ENCODE data around the gene DRD2. TPM values are rescaled to one million over a fixed set of nuclear protein-coding genes. Genes with fewer than 3 reads are reported as not detected.

DRD2 gene
- total and polyA plus RNA-seq, 2 donors (not counting 3 experiments of a cell fraction or from before 2014, with no cell fraction given), result not detected

- TF ChIP-seq POLR2AphosphoS5 (IDR thresholded peaks at IDR 0.05; ENCODE audit: insufficient read depth, low read depth, low read length), result no peak
- TF ChIP-seq GATA2 (IDR thresholded peaks at IDR 0.05; ENCODE audit: insufficient read depth, insufficient read length, low read depth, low read length), result no peak
- no peak for TF ChIP-seq MAX (IDR thresholded peaks at IDR 0.05; ENCODE audit: insufficient read depth, insufficient read length)
- no peak for TF ChIP-seq EZH2 (IDR thresholded peaks at IDR 0.05; ENCODE audit: borderline replicate concordance, low read depth, low read length, severe bottlenecking)
- no peak for TF ChIP-seq MYC (IDR thresholded peaks at IDR 0.05; ENCODE audit: low read depth, low read length)
- H3K4me1 ChIP-seq (ENCODE audit: control insufficient read depth, extremely low read depth, insufficient read depth, low read length), result no peaks in the 10 kb centered on the region
- no peaks in the 10 kb centered on the region for H3K9me3 ChIP-seq (replicated peaks; ENCODE audit: control insufficient read depth, insufficient read depth, low read length)
Observed at GRCh38 chr11:113431746-113432145, 43.5 kb downstream of the DRD2 start.

GRCh38 chr11:113426686-113427085 is 48.5 kb downstream of the DRD2 start:
- FAIRE-seq (no peak), DNase-seq (ENCODE audit: low read depth, low spot score) (no peak)
- Histone ChIP-seq H4K20me1 (replicated peaks; ENCODE audit: control insufficient read depth, extremely low read depth, insufficient read depth, low read length) (no peaks in the 10 kb centered on the region), H3K36me3 (ENCODE audit: control insufficient read depth in 2 of 2, extremely low read depth in 1 of 2, insufficient read depth in 2 of 2, low read length in 2 of 2) (no peaks in the 10 kb centered on the region), H3K27me3 (ENCODE audit: control insufficient read depth in 2 of 2, insufficient read depth in 2 of 2, low read length in 2 of 2) (no peaks in the 10 kb centered on the region), H3K9ac (replicated peaks; ENCODE audit: extremely low read depth, insufficient read depth, low read length) (no peak overlapping the region), H3K79me2 (ENCODE audit: control insufficient read depth, insufficient read depth, low read length) (no peaks in the 10 kb centered on the region), H3K27ac (ENCODE audit: insufficient read depth, low read depth, low read length) (no peak overlapping the region), H3K4me2 (ENCODE audit: insufficient read depth, low read length) (no peak overlapping the region), H3K9me1 (replicated peaks; ENCODE audit: control insufficient read depth, extremely low read depth, insufficient read depth, low read length) (no peaks in the 10 kb centered on the region), H3K9me3 (replicated peaks; ENCODE audit: control insufficient read depth, insufficient read depth, low read length) (no peaks in the 10 kb centered on the region), H3K4me1 (ENCODE audit: control insufficient read depth, extremely low read depth, insufficient read depth, low read length) (no peaks in the 10 kb centered on the region), H2AFZ (ENCODE audit: low read depth, low read length) (no peak overlapping the region), H3K4me3 (replicated peaks in 1 of 3; ENCODE audit: insufficient read depth in 1 of 3, low read depth in 1 of 3, low read length in 3 of 3) (no peak overlapping the region)
- dilution Hi-C loops (cut with MboI; ENCODE audit: extremely low pct_ligation_motif_present, low sequenced_read_pairs), result no loop called here
- BruUV-seq (replicated peaks), result no TSS peak
- intact Hi-C loops (cut with micrococcal nuclease), result no loop called here
- ChIA-PET POLR2A (no interaction called here), CTCF (no interaction called here)
- TF ChIP-seq CTCF (IDR thresholded peaks at IDR 0.05; ENCODE audit: extremely low read depth in 1 of 2, insufficient read depth in 1 of 2, low read depth in 1 of 2, low read length in 2 of 2), result no peak
- TF ChIP-seq FOS (IDR thresholded peaks at IDR 0.05; ENCODE audit: borderline replicate concordance, insufficient read depth, low read length), result no peak
- no peak for TF ChIP-seq POLR2AphosphoS5 (IDR thresholded peaks at IDR 0.05; ENCODE audit: insufficient read depth, low read depth, low read length)
- no peak for TF ChIP-seq GATA2 (IDR thresholded peaks at IDR 0.05; ENCODE audit: insufficient read depth, insufficient read length, low read depth, low read length)
- no peak for TF ChIP-seq POLR2A (IDR thresholded peaks at IDR 0.05; ENCODE audit: low read depth, low read length)
- TF ChIP-seq JUN (IDR thresholded peaks at IDR 0.05; ENCODE audit: borderline replicate concordance, insufficient read depth, insufficient read length, low read depth), result no peak
- no peak for TF ChIP-seq MAX (IDR thresholded peaks at IDR 0.05; ENCODE audit: insufficient read depth, insufficient read length)
- TF ChIP-seq EZH2 (IDR thresholded peaks at IDR 0.05; ENCODE audit: borderline replicate concordance, low read depth, low read length, severe bottlenecking), result no peak
- no peak for TF ChIP-seq MYC (IDR thresholded peaks at IDR 0.05; ENCODE audit: low read depth, low read length)

More at GRCh38 chr11:113431746-113432145, 43.5 kb downstream of the DRD2 start:
- no peak for DNase-seq (ENCODE audit: low read depth, low spot score)
- no peaks in the 10 kb centered on the region for H3K27me3 ChIP-seq (ENCODE audit: control insufficient read depth in 2 of 2, insufficient read depth in 2 of 2, low read length in 2 of 2)
- H3K9me1 ChIP-seq (replicated peaks; ENCODE audit: control insufficient read depth, extremely low read depth, insufficient read depth, low read length), result no peaks in the 10 kb centered on the region
- H3K79me2 ChIP-seq (ENCODE audit: control insufficient read depth, insufficient read depth, low read length), result no peaks in the 10 kb centered on the region
- ChIA-PET CTCF (no interaction called here), POLR2A (no interaction called here)
- H3K4me2 ChIP-seq (ENCODE audit: insufficient read depth, low read length), result no peak overlapping the region
- no peak for FAIRE-seq
- no peak overlapping the region for H3K9ac ChIP-seq (replicated peaks; ENCODE audit: extremely low read depth, insufficient read depth, low read length)
- intact Hi-C loops (cut with micrococcal nuclease) (no loop called here), dilution Hi-C loops (cut with MboI; ENCODE audit: extremely low pct_ligation_motif_present, low sequenced_read_pairs) (no loop called here)
- no peaks in the 10 kb centered on the region for H4K20me1 ChIP-seq (replicated peaks; ENCODE audit: control insufficient read depth, extremely low read depth, insufficient read depth, low read length)
- no peak overlapping the region for H3K4me3 ChIP-seq (replicated peaks in 1 of 3; ENCODE audit: insufficient read depth in 1 of 3, low read depth in 1 of 3, low read length in 3 of 3)
- BruUV-seq (replicated peaks), result no TSS peak
- no peaks in the 10 kb centered on the region for H3K36me3 ChIP-seq (ENCODE audit: control insufficient read depth in 2 of 2, extremely low read depth in 1 of 2, insufficient read depth in 2 of 2, low read length in 2 of 2)
- no peak overlapping the region for H2AFZ ChIP-seq (ENCODE audit: low read depth, low read length)
- H3K27ac ChIP-seq (ENCODE audit: insufficient read depth, low read depth, low read length), result no peak overlapping the region

Measured in endothelial cell of umbilical vein (primary cell).